Measurements from ENCODE around the gene LDLRAD3. TPM values are rescaled to one million over a fixed set of nuclear protein-coding genes. Genes with fewer than 3 reads are reported as not detected.

The LDLRAD3 gene
- total and polyA plus RNA-seq, 5 experiments from 2014 or later, result not detected

- Mint-ChIP-seq H3K9me3 (no peaks in the 10 kb centered on the region), H3K4me3 (no peak overlapping the region)
- POLR2A ChIA-PET, result no interaction called here
Observed at GRCh38 chr11:36104660-36104992, 160.8 kb downstream of the LDLRAD3 start.

GRCh38 chr11:36105743-36106581 lies 162.1 kb downstream of the LDLRAD3 start:
- Mint-ChIP-seq H3K27ac (no peak overlapping the region), H3K4me3 (no peak overlapping the region), H3K27me3 (peaks cover 0 to 18% (median 9%) of the 10 kb centered on the region in 5 donors), H3K4me1 (peaks cover 0 to 4% (median 0%) of the 10 kb centered on the region in 4 donors), H3K36me3 (no peaks in the 10 kb centered on the region), H3K9me3 (no peaks in the 10 kb centered on the region)
- ATAC-seq (no peak), DNase-seq (no peak)
- POLR2A ChIA-PET, result no interaction called here

More at GRCh38 chr11:36104660-36104992, 160.8 kb downstream of the LDLRAD3 start:
- peaks cover 0 to 2% (median 0%) of the 10 kb centered on the region in 4 donors for H3K4me1 Mint-ChIP-seq
- ATAC-seq, result no peak
- no peaks in the 10 kb centered on the region for H3K36me3 Mint-ChIP-seq
- H3K27ac Mint-ChIP-seq, result no peak overlapping the region
- DNase-seq, result no peak
- peaks cover 0 to 18% (median 9%) of the 10 kb centered on the region in 5 donors for H3K27me3 Mint-ChIP-seq

GRCh38 chr11:36107547-36107946 lies 163.7 kb downstream of the LDLRAD3 start:
- no peaks in the 10 kb centered on the region for H3K36me3 Mint-ChIP-seq
- H3K4me1 Mint-ChIP-seq, result peaks cover 0 to 4% (median 0%) of the 10 kb centered on the region in 4 donors
- ATAC-seq (no peak), DNase-seq (no peak)
- no peak overlapping the region for H3K4me3 Mint-ChIP-seq
- peaks cover 1 to 25% (median 15%) of the 10 kb centered on the region in 5 donors for H3K27me3 Mint-ChIP-seq
- no peak overlapping the region for H3K27ac Mint-ChIP-seq
- POLR2A ChIA-PET, result no interaction called here
- peaks cover 0 to 5% (median 0%) of the 10 kb centered on the region in 9 donors for H3K9me3 Mint-ChIP-seq

GRCh38 chr11:36108881-36109589 lies 165.2 kb downstream of the LDLRAD3 start:
- Mint-ChIP-seq H3K4me3 (no peak overlapping the region), H3K36me3 (peaks cover 0 to 5% (median 0%) of the 10 kb centered on the region in 3 donors), H3K27ac (peak overlapping the region in 1 of 10 donors; percentile 45), H3K9me3 (peaks cover 0 to 13% (median 5%) of the 10 kb centered on the region in 9 donors), H3K27me3 (peaks cover 1 to 28% (median 15%) of the 10 kb centered on the region in 5 donors), H3K4me1 (peaks cover 0 to 4% (median 0%) of the 10 kb centered on the region in 4 donors)
- no peak for DNase-seq
- ATAC-seq, result no peak
- POLR2A ChIA-PET, result no interaction called here

- Mint-ChIP-seq H3K27ac (no peak overlapping the region), H3K27me3 (peaks cover 1 to 28% (median 15%) of the 10 kb centered on the region in 5 donors), H3K4me3 (no peak overlapping the region), H3K4me1 (peaks cover 0 to 4% (median 0%) of the 10 kb centered on the region in 4 donors), H3K9me3 (peaks cover 0 to 15% (median 5%) of the 10 kb centered on the region in 9 donors), H3K36me3 (peaks cover 0 to 5% (median 0%) of the 10 kb centered on the region in 3 donors)
- no peak for ATAC-seq
- POLR2A ChIA-PET, result no interaction called here
- no peak for DNase-seq
Observed at GRCh38 chr11:36109590-36109849, 165.7 kb downstream of the LDLRAD3 start.

- H3K36me3 Mint-ChIP-seq, result peaks cover 0 to 5% (median 0%) of the 10 kb centered on the region in 3 donors
- H3K4me1 Mint-ChIP-seq, result peaks cover 0 to 4% (median 0%) of the 10 kb centered on the region in 4 donors
- peaks cover 0 to 19% (median 9%) of the 10 kb centered on the region in 9 donors for H3K9me3 Mint-ChIP-seq
- POLR2A ChIA-PET, result no interaction called here
- DNase-seq (no peak), ATAC-seq (no peak)
- H3K27ac Mint-ChIP-seq, result no peak overlapping the region
- H3K4me3 Mint-ChIP-seq, result no peak overlapping the region
- H3K27me3 Mint-ChIP-seq, result peaks cover 1 to 28% (median 18%) of the 10 kb centered on the region in 5 donors
Observed at GRCh38 chr11:36109850-36110606, 166.2 kb downstream of the LDLRAD3 start.

GRCh38 chr11:36110668-36111410 lies 167.0 kb downstream of the LDLRAD3 start:
- H3K27ac Mint-ChIP-seq, result peak overlapping the region in 1 of 10 donors; percentile 20
- ATAC-seq (no peak), DNase-seq (no peak)
- H3K4me3 Mint-ChIP-seq, result no peak overlapping the region
- H3K36me3 Mint-ChIP-seq, result peaks cover 0 to 5% (median 0%) of the 10 kb centered on the region in 3 donors
- H3K27me3 Mint-ChIP-seq, result peaks cover 1 to 28% (median 16%) of the 10 kb centered on the region in 5 donors
- peaks cover 0 to 4% (median 0%) of the 10 kb centered on the region in 4 donors for H3K4me1 Mint-ChIP-seq
- POLR2A ChIA-PET, result no interaction called here
- H3K9me3 Mint-ChIP-seq, result peaks cover 0 to 25% (median 9%) of the 10 kb centered on the region in 9 donors

GRCh38 chr11:36114095-36114494 lies 170.2 kb downstream of the LDLRAD3 start:
- peaks cover 0 to 5% (median 0%) of the 10 kb centered on the region in 3 donors for H3K36me3 Mint-ChIP-seq
- no peak overlapping the region for H3K27ac Mint-ChIP-seq
- ATAC-seq (no peak), DNase-seq (no peak)
- peaks cover 7 to 19% (median 8%) of the 10 kb centered on the region in 5 donors for H3K27me3 Mint-ChIP-seq
- peaks cover 0 to 25% (median 9%) of the 10 kb centered on the region in 9 donors for H3K9me3 Mint-ChIP-seq
- H3K4me3 Mint-ChIP-seq, result no peak overlapping the region
- peaks cover 0 to 1% (median 0%) of the 10 kb centered on the region in 4 donors for H3K4me1 Mint-ChIP-seq
- POLR2A ChIA-PET, result no interaction called here

- Mint-ChIP-seq H3K36me3 (peaks cover 0 to 5% (median 0%) of the 10 kb centered on the region in 3 donors), H3K27ac (no peak overlapping the region), H3K4me1 (peaks cover 0 to 1% (median 0%) of the 10 kb centered on the region in 4 donors), H3K27me3 (peaks cover 7 to 19% (median 8%) of the 10 kb centered on the region in 5 donors), H3K4me3 (no peak overlapping the region), H3K9me3 (peaks cover 0 to 25% (median 9%) of the 10 kb centered on the region in 9 donors)
- no peak for DNase-seq
- POLR2A ChIA-PET, result no interaction called here
- ATAC-seq, result no peak
Observed at GRCh38 chr11:36115378-36115801, 171.5 kb downstream of the LDLRAD3 start.

GRCh38 chr11:36116161-36116560 lies 172.3 kb downstream of the LDLRAD3 start:
- no peak for DNase-seq
- POLR2A ChIA-PET, result no interaction called here
- no peak for ATAC-seq
- no peak overlapping the region for H3K4me3 Mint-ChIP-seq
- H3K27ac Mint-ChIP-seq, result no peak overlapping the region
- H3K36me3 Mint-ChIP-seq, result peaks cover 0 to 5% (median 0%) of the 10 kb centered on the region in 3 donors
- H3K4me1 Mint-ChIP-seq, result no peaks in the 10 kb centered on the region
- H3K27me3 Mint-ChIP-seq, result peaks cover 7 to 26% (median 9%) of the 10 kb centered on the region in 5 donors
- peaks cover 0 to 25% (median 9%) of the 10 kb centered on the region in 9 donors for H3K9me3 Mint-ChIP-seq

GRCh38 chr11:36118084-36118483 lies 174.2 kb downstream of the LDLRAD3 start:
- Mint-ChIP-seq H3K9me3 (peaks cover 0 to 18% (median 4%) of the 10 kb centered on the region in 9 donors), H3K27me3 (peaks cover 6 to 14% (median 7%) of the 10 kb centered on the region in 5 donors), H3K27ac (no peak overlapping the region), H3K36me3 (peaks cover 0 to 2% (median 0%) of the 10 kb centered on the region in 3 donors), H3K4me1 (no peaks in the 10 kb centered on the region), H3K4me3 (no peak overlapping the region)
- DNase-seq, result no peak
- no peak for ATAC-seq
- POLR2A ChIA-PET, result no interaction called here

- Mint-ChIP-seq H3K9me3 (peaks cover 0 to 10% (median 4%) of the 10 kb centered on the region in 9 donors), H3K27ac (no peak overlapping the region), H3K36me3 (no peaks in the 10 kb centered on the region), H3K4me1 (no peaks in the 10 kb centered on the region), H3K27me3 (peaks cover 6 to 14% (median 7%) of the 10 kb centered on the region in 5 donors), H3K4me3 (no peak overlapping the region)
- POLR2A ChIA-PET, result no interaction called here
- no peak for DNase-seq
- ATAC-seq, result no peak
Observed at GRCh38 chr11:36119300-36119699, 175.4 kb downstream of the LDLRAD3 start.
